GM23248 (cell line): Measurements from ENCODE around the gene ATP10A. TPM values are rescaled to one million over a fixed set of nuclear protein-coding genes. Genes with fewer than 3 reads are reported as not detected.

Source experiments
- DNase-seq: peaks from one replicate; pipeline ENCODE4 v3.0.0-alpha.2; 2015
- H2AFZ ChIP-seq: fragments of 200-600 bp; sonication (generic); 2 replicates; pipeline ENCODE4 v1.6.1; 2016; ENCODE audit warnings: antibody characterized with exemption
- H3F3A ChIP-seq: fragments of 200-600 bp; sonication (generic); 2 replicates; pipeline ENCODE4 v1.6.1; 2016; ENCODE audit warnings: mild to moderate bottlenecking, antibody characterized with exemption, mixed run types; ENCODE audit not compliant: insufficient read depth
- H3K27ac ChIP-seq: fragments of 200-600 bp; sonication (generic); 2 replicates; pipeline ENCODE4 v1.5.1; 2016; ENCODE audit warnings: mild to moderate bottlenecking
- H3K27me3 ChIP-seq: fragments of 200-600 bp; sonication (generic); replicated peaks from 2 replicates; pipeline ENCODE4 v1.6.1; 2016; ENCODE audit warnings: mild to moderate bottlenecking; ENCODE audit not compliant: insufficient read depth
- H3K36me3 ChIP-seq: fragments of 200-600 bp; sonication (generic); 2 replicates; pipeline ENCODE4 v1.6.1; 2016; ENCODE audit warnings: low read depth, mild to moderate bottlenecking
- H3K4me1 ChIP-seq: fragments of 200-600 bp; sonication (generic); 2 replicates; pipeline ENCODE4 v1.6.1; 2016; ENCODE audit warnings: mild to moderate bottlenecking; ENCODE audit not compliant: insufficient read depth
- H3K4me2 ChIP-seq: fragments of 200-600 bp; sonication (generic); one replicate; pipeline ENCODE4 v1.6.1; 2016; ENCODE audit warnings: mild to moderate bottlenecking; ENCODE audit not compliant: unreplicated experiment
- H3K4me3 ChIP-seq: fragments of 200-600 bp; sonication (generic); 2 replicates; pipeline ENCODE4 v1.5.1; 2016; ENCODE audit warnings: mild to moderate bottlenecking
- H3K79me2 ChIP-seq: fragments of 200-600 bp; sonication (generic); 2 replicates; pipeline ENCODE4 v1.6.1; 2016; ENCODE audit warnings: mild to moderate bottlenecking; ENCODE audit not compliant: insufficient read depth
- H3K9ac ChIP-seq: fragments of 200-600 bp; sonication (generic); 2 replicates; pipeline ENCODE4 v1.6.1; 2016; ENCODE audit warnings: mild to moderate bottlenecking
- H3K9me2 ChIP-seq: fragments of 200-600 bp; sonication (generic); 2 replicates; pipeline ENCODE4 v1.6.1; 2016; ENCODE audit warnings: mixed run types, mild to moderate bottlenecking, moderate library complexity; ENCODE audit not compliant: insufficient read depth
- H3K9me3 ChIP-seq: fragments of 200-600 bp; sonication (generic); one replicate; pipeline ENCODE4 v1.6.1; 2017; ENCODE audit warnings: low read depth
- H4K20me1 ChIP-seq: fragments of 200-600 bp; sonication (generic); 2 replicates; pipeline ENCODE4 v1.6.0; 2016; ENCODE audit not compliant: insufficient read depth
- EZH2 ChIP-seq: fragments of 200-600 bp; sonication (generic); IDR thresholded peaks from 2 replicates; pipeline ENCODE4 v1.6.1; 2018; ENCODE audit warnings: antibody characterized with exemption, mild to moderate bottlenecking; ENCODE audit not compliant: insufficient read depth, poor library complexity, severe bottlenecking
- EZH2phosphoT487 ChIP-seq: fragments of 200-600 bp; sonication (generic); IDR thresholded peaks from 2 replicates; pipeline ENCODE4 v1.6.1; 2018; ENCODE audit warnings: antibody characterized with exemption, moderate library complexity, mild to moderate bottlenecking, low read depth; ENCODE audit not compliant: insufficient read depth
- WGBS, 2 experiments: methylation state at CpG; one replicate each; pipeline ENCODE4 v1.1.6; 2015 to 2017; ENCODE audit warnings: low lambda C conversion rate in 2 of 2, low coverage in 1 of 2; ENCODE audit errors: missing lambda C conversion rate in 2 of 2; 5-methylcytosine and 5-hydroxymethylcytosine counted together
- in situ Hi-C: fragments of 300-500 bp; cut with MboI; formaldehyde crosslinking; loops from 2 replicates; pipeline ENCODE4 v1.15.0; 2020
- polyA plus RNA-seq: library from polyadenylated mRNA; unstranded; fragments of >200 nt; fragmentation: Nextera tagmentation; extraction: Ambion mirVana; gene quantifications from 2 replicates; pipeline ENCODE4 v1.2.1, GENCODE V29; 2016
- total RNA-seq: library from RNA; depleted of rRNA; stranded (reverse); fragments of >200 nt; shearing (Covaris generic); gene quantifications from 2 replicates; pipeline ENCODE4 v1.2.3, GENCODE V29; 2014

ATP10A gene
- total and polyA plus RNA-seq, 2 experiments from 2014 or later, result 20.4 to 64.1 TPM

GRCh38 chr15:25709437-25710159 lies 153.5 kb downstream of the ATP10A start:
- no peak overlapping the region for H3K4me3 ChIP-seq
- 82 to 84% methylated on average over 19 of the region's 19 CpGs for WGBS, 2 experiments
- no peaks in the 10 kb centered on the region for H3K79me2 ChIP-seq
- no peak overlapping the region for H2AFZ ChIP-seq
- H3K9ac ChIP-seq, result no peak overlapping the region
- TF ChIP-seq EZH2 (no peak), EZH2phosphoT487 (no peak)
- H3K9me3 ChIP-seq, result no peaks in the 10 kb centered on the region
- no peak overlapping the region for H3K4me2 ChIP-seq
- H3K4me1 ChIP-seq, result no peaks in the 10 kb centered on the region
- DNase-seq, result no peak
- H3K9me2 ChIP-seq, result no peaks in the 10 kb centered on the region
- H3K27ac ChIP-seq, result no peak overlapping the region
- in situ Hi-C loops, result no loop called here
- no peaks in the 10 kb centered on the region for H4K20me1 ChIP-seq
- H3K27me3 ChIP-seq, result no peaks in the 10 kb centered on the region
- H3K36me3 ChIP-seq, result peaks cover 34% of the 10 kb centered on the region; the same call in 1 of the 2 replicates
- no peaks in the 10 kb centered on the region for H3F3A ChIP-seq

- H3K9me2 ChIP-seq, result no peaks in the 10 kb centered on the region
- TF ChIP-seq EZH2phosphoT487 (no peak), EZH2 (no peak)
- no peaks in the 10 kb centered on the region for H3K9me3 ChIP-seq
- H3K36me3 ChIP-seq, result peaks cover 43% of the 10 kb centered on the region; the same call in 1 of the 2 replicates
- H3K9ac ChIP-seq, result no peak overlapping the region
- H3F3A ChIP-seq, result no peaks in the 10 kb centered on the region
- no peak overlapping the region for H3K4me2 ChIP-seq
- no peak overlapping the region for H2AFZ ChIP-seq
- in situ Hi-C loops, result no loop called here
- H3K27me3 ChIP-seq, result no peaks in the 10 kb centered on the region
- WGBS, 2 experiments, result 91 to 92% methylated on average over 8 of the region's 8 CpGs
- H3K4me1 ChIP-seq, result no peaks in the 10 kb centered on the region
- no peaks in the 10 kb centered on the region for H4K20me1 ChIP-seq
- no peak for DNase-seq
- H3K79me2 ChIP-seq, result no peaks in the 10 kb centered on the region
- H3K4me3 ChIP-seq, result no peak overlapping the region
- no peak overlapping the region for H3K27ac ChIP-seq
These were observed 154.7 kb downstream of the ATP10A start for GRCh38 chr15:25708391-25708790.

GRCh38 chr15:25707656-25708365 lies 155.3 kb downstream of the ATP10A start:
- in situ Hi-C loops, result no loop called here
- no peaks in the 10 kb centered on the region for H3F3A ChIP-seq
- no peak overlapping the region for H3K4me3 ChIP-seq
- no peak overlapping the region for H3K27ac ChIP-seq
- TF ChIP-seq EZH2, result no peak
- no peak for TF ChIP-seq EZH2phosphoT487
- no peaks in the 10 kb centered on the region for H4K20me1 ChIP-seq
- no peak for DNase-seq
- peaks cover 37% of the 10 kb centered on the region; the same call in 1 of the 2 replicates for H3K36me3 ChIP-seq
- H3K9me2 ChIP-seq, result no peaks in the 10 kb centered on the region
- H3K4me2 ChIP-seq, result no peak overlapping the region
- no peak overlapping the region for H3K9ac ChIP-seq
- H3K79me2 ChIP-seq, result no peaks in the 10 kb centered on the region
- no peak overlapping the region for H2AFZ ChIP-seq
- 85 to 87% methylated on average over 26 to 27 of the region's 27 CpGs for WGBS, 2 experiments
- H3K27me3 ChIP-seq, result no peaks in the 10 kb centered on the region
- H3K4me1 ChIP-seq, result no peaks in the 10 kb centered on the region
- no peaks in the 10 kb centered on the region for H3K9me3 ChIP-seq

- Histone ChIP-seq H3K9me3 (no peaks in the 10 kb centered on the region), H3K79me2 (no peaks in the 10 kb centered on the region), H3K9ac (no peak overlapping the region), H2AFZ (no peak overlapping the region), H3K4me3 (no peak overlapping the region), H3K4me2 (no peak overlapping the region), H3K4me1 (no peaks in the 10 kb centered on the region), H3K27ac (no peak overlapping the region), H3K27me3 (no peaks in the 10 kb centered on the region), H3K9me2 (no peaks in the 10 kb centered on the region), H4K20me1 (no peaks in the 10 kb centered on the region), H3F3A (no peaks in the 10 kb centered on the region), H3K36me3 (peaks cover 22% of the 10 kb centered on the region; the same call in 1 of the 2 replicates)
- in situ Hi-C loops, result no loop called here
- TF ChIP-seq EZH2phosphoT487 (no peak), EZH2 (no peak)
- WGBS, 2 experiments, result 90 to 91% methylated on average over 20 of the region's 20 CpGs
- no peak for DNase-seq
These were observed 156.8 kb downstream of the ATP10A start for GRCh38 chr15:25706176-25706955.
